NT2/D1 (cell line): Measurements from ENCODE around the gene OR5B21.

Experiments
- SUZ12 ChIP-seq: IDR thresholded peaks from 2 replicates; pipeline ENCODE4 v1.6.1; 2011; ENCODE audit not compliant: insufficient read length, insufficient read depth; ENCODE audit errors: extremely low read depth
- YY1 ChIP-seq: IDR thresholded peaks from 2 replicates; pipeline ENCODE4 v1.6.1; 2011; ENCODE audit not compliant: insufficient read length, insufficient read depth

- TF ChIP-seq SUZ12 = no peak
- TF ChIP-seq YY1 = no peak
Observed at GRCh38 chr11:58531865-58532341, 24.0 kb upstream of the OR5B21 start.
